Progenitor cell of endocrine pancreas (in vitro differentiated cells): ENCODE results near the gene TBC1D20. TPM values are rescaled to one million over a fixed set of nuclear protein-coding genes. Genes with fewer than 3 reads are reported as not detected.

Source experiments
- DNase-seq: peaks from one replicate; pipeline ENCODE4 v3.0.0; 2021; ENCODE audit warnings: low spot score; ENCODE audit not compliant: unreplicated experiment
- H3K27ac Mint-ChIP-seq: 2 replicates; pipeline ENCODE4 v1.8.0; 2021; ENCODE audit warnings: mild to moderate bottlenecking, moderate library complexity, mixed read lengths
- H3K27me3 Mint-ChIP-seq: 2 replicates; pipeline ENCODE4 v1.8.0; 2021; ENCODE audit warnings: mixed read lengths
- H3K36me3 Mint-ChIP-seq: 2 replicates; pipeline ENCODE4 v1.8.0; 2022; ENCODE audit warnings: mixed read lengths; ENCODE audit not compliant: insufficient read depth
- H3K4me1 Mint-ChIP-seq: 2 replicates; pipeline ENCODE4 v1.8.0; 2021; ENCODE audit warnings: low read depth, mixed read lengths
- H3K4me3 Mint-ChIP-seq: 2 replicates; pipeline ENCODE4 v1.8.0; 2021; ENCODE audit warnings: low read depth, mild to moderate bottlenecking, moderate library complexity, mixed read lengths
- H3K9me3 Mint-ChIP-seq: 2 replicates; pipeline ENCODE4 v1.8.0; 2021; ENCODE audit warnings: low read depth, mixed read lengths
- total RNA-seq: library from RNA; stranded (reverse); gene quantifications from 2 replicates; pipeline ENCODE4 v1.2.1, GENCODE V29; 2021
- TF ChIP-seq, protein P1 (sequence below): fragments of 200-600 bp; sonication (generic); IDR thresholded peaks from one replicate; pipeline ENCODE4 v1.5.0; 2021; ENCODE audit warnings: antibody characterized with exemption, mild to moderate bottlenecking; ENCODE audit not compliant: unreplicated experiment

Gene TBC1D20
- total RNA-seq, 1 donor from 2014 or later, result 33.2 TPM

DNA sequence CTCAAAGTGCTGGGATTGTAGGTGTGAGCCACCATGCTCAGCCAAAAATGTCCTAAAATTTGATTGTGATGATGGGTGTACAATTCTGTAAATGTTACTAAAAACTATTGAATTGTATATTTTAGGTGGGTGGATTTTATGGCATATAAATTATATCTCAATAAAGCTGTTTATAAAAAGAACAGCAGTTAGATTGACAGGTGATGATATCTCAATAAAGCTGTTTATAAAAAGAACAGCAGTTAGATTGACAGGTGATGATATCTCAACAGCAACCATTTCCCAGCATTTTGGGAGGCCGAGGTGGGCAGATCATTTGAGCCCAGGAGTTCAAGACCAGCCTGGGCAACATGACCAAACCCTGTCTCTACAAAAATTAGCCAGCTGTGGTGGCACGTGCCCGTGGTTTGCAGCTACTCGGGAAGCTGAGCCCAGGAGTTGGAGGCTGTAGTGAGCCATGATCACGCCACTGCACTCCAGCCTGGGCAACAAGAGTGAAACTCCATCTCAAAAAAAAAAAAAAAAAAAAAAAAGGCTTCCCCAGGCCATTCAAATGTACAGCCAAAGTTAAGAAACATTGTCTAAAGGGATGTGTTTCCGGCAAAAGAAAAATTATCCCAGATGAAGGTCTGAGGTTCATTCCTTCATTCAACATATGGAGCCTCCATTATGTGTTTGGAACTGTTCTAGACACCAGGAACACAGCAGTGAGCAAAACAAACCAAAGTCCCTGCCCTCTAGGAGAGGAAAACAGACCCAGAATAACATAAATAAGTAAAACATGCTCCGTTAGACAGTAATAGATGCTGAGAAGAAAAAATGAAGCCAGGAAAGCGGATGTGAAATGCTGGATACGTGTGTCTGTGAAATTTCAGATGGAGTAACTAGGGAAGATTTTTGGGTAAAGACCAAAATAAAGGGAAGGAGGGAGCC is 55.9 kb downstream of the TBC1D20 start:
- peak overlapping the region; percentile 73 for H3K4me3 Mint-ChIP-seq

DNA sequence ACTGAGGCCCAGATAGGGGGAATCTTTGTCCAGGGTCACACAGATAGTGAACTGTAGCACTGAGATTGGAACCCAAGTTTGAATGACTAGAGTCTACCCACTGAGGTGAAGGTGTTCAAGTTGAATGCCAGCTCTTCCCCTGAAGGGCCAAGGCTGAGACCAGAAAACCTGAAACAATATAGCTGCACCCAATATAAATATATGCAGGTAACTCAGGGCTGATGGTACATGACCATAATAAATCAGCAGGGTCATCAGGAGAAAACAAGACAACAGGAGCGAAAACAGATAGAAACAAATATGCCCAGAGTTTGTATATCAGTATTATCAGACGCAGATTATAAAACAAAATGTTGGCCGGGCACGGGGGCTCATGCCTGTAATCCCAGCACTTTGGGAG is 58.2 kb downstream of the TBC1D20 start:
- Mint-ChIP-seq H3K27me3 (peaks cover 8% of the 10 kb centered on the region), H3K9me3 (peaks cover 4% of the 10 kb centered on the region), H3K4me3 (no peak overlapping the region), H3K27ac (no peak overlapping the region), H3K4me1 (peaks cover 13% of the 10 kb centered on the region), H3K36me3 (no peaks in the 10 kb centered on the region)
- TF ChIP-seq, protein P1, sequence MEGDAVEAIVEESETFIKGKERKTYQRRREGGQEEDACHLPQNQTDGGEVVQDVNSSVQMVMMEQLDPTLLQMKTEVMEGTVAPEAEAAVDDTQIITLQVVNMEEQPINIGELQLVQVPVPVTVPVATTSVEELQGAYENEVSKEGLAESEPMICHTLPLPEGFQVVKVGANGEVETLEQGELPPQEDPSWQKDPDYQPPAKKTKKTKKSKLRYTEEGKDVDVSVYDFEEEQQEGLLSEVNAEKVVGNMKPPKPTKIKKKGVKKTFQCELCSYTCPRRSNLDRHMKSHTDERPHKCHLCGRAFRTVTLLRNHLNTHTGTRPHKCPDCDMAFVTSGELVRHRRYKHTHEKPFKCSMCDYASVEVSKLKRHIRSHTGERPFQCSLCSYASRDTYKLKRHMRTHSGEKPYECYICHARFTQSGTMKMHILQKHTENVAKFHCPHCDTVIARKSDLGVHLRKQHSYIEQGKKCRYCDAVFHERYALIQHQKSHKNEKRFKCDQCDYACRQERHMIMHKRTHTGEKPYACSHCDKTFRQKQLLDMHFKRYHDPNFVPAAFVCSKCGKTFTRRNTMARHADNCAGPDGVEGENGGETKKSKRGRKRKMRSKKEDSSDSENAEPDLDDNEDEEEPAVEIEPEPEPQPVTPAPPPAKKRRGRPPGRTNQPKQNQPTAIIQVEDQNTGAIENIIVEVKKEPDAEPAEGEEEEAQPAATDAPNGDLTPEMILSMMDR, result no peak
- no peak for DNase-seq

More for the DNA sequence above, 55.9 kb downstream of the TBC1D20 start:
- Mint-ChIP-seq H3K4me1 (peaks cover 15% of the 10 kb centered on the region), H3K27me3 (peaks cover 8% of the 10 kb centered on the region), H3K27ac (peak overlapping the region; percentile 80), H3K9me3 (peaks cover 4% of the 10 kb centered on the region), H3K36me3 (peaks cover 10% of the 10 kb centered on the region)
- DNase-seq, result no peak
- TF ChIP-seq, protein P1, result no peak

DNA sequence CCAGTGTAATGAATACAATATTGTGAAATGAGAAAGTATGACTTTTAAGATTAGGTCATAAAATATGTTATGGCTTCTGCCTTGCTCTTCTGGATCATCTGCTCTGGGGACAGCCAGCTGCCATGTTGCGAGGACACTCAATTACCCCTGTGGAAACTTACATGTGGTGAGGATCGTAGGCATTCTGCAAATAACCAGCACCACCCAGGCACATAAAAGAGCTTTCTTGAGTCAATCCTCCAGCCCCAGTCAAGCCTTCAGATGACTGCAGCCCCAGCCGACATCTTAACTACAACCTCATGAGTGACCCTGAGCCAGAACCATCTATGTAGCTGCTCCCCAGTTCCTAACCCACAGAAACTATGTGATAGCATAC is 58.8 kb downstream of the TBC1D20 start:
- no peak for DNase-seq
- no peak overlapping the region for H3K4me3 Mint-ChIP-seq
- H3K36me3 Mint-ChIP-seq, result no peaks in the 10 kb centered on the region
- TF ChIP-seq, protein P1, result no peak
- no peak overlapping the region for H3K27ac Mint-ChIP-seq
- peaks cover 10% of the 10 kb centered on the region for H3K4me1 Mint-ChIP-seq
- peaks cover 8% of the 10 kb centered on the region for H3K27me3 Mint-ChIP-seq
- H3K9me3 Mint-ChIP-seq, result peaks cover 4% of the 10 kb centered on the region

DNA sequence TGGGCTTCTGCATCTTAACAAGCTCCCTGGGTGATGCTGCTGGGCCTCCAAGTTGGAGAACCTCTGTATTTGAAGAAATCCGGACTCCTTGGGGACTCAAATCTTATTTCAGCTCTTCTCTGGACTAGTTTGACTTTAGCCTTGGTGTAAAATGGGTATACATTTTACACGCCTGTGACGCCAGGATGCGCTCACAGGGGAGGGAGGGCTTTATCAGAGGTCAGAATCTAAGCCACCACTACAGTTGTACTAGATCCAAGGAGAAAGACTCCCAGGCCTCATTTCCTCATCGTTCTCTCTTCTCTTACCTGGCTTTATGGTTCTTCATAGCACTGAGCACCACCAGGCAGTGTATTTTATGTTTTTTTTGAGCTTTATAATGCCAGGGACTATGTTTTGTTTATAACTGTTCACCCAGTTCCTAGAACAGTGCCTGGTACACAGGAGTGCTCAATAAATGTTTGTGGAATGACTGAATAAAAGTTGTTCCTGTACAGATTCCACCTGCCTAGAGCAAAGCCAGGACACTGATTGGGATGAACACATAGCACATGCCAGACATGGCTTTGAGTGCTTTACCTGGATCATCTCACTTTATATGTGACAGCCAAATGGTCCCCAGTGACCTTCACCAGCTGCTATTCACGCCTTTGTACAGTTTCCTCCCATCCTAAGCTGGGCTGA is 59.3 kb downstream of the TBC1D20 start:
- H3K9me3 Mint-ChIP-seq, result peaks cover 4% of the 10 kb centered on the region
- peaks cover 8% of the 10 kb centered on the region for H3K27me3 Mint-ChIP-seq
- peaks cover 10% of the 10 kb centered on the region for H3K4me1 Mint-ChIP-seq
- no peak overlapping the region for H3K27ac Mint-ChIP-seq
- H3K4me3 Mint-ChIP-seq, result no peak overlapping the region
- DNase-seq, result no peak
- H3K36me3 Mint-ChIP-seq, result no peaks in the 10 kb centered on the region
- TF ChIP-seq, protein P1, result no peak

DNA sequence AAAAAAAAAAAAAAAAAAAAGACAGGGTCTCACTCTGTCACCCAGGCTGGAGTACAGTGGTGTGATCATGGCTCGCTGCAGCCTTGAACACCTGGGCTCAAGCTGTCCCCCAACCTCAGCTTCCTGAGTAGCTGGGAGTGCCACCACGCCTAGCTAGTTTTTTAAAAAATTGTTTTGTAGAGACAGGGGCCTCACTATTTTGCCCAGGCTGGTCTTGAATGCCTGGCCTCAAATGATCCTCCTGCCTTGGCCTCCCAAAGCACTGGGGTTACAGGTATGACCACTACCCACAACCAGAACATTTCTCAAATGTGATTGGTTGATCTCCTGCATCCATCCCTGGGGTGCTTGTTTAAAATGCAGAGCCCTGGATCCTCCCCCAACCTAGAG is 59.8 kb downstream of the TBC1D20 start:
- DNase-seq, result no peak
- Mint-ChIP-seq H3K27me3 (peaks cover 8% of the 10 kb centered on the region), H3K4me3 (no peak overlapping the region), H3K36me3 (peaks cover under 1% of the 10 kb centered on the region), H3K27ac (no peak overlapping the region), H3K4me1 (peaks cover 10% of the 10 kb centered on the region), H3K9me3 (peaks cover 4% of the 10 kb centered on the region)
- TF ChIP-seq, protein P1, result no peak
